ENCODE results near the gene MRGPRX3. TPM values are rescaled to one million over a fixed set of nuclear protein-coding genes. Genes with fewer than 3 reads are reported as not detected.
A peak's percentile ranks its signal among the peaks of the same experiment; 100 is the strongest.
"Not testable (repeated sequence)": the region's sequence is repeated elsewhere in the genome, so short reads cannot be mapped to it uniquely, and the experiment has no call there.

MRGPRX3 gene
- total and polyA plus RNA-seq, 2 donors: 0.05 TPM; not detected in 1

DNA sequence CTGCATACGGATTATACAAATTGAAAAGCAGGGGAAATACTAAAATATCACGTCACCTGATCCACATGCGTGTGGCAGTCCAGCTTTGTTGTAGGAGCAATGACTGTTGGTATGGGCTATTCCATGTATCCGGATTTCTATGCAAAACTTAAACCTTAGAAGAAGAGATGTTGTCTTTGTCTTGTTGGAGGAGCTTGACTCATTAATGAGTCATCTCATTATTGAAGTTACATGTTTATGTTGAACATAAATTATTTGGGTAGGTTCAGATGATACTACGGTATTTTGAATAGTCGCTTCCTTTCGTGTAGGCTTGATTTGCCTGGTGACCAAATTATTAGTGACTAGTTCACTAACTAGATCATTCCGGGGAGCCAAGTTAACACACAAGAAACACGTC lies 25.7 kb upstream of the MRGPRX3 start:
- Histone ChIP-seq H3K4me3 (ENCODE audit: low read length in 2 of 2) (no peak overlapping the region), H3K9me3 (ENCODE audit: control insufficient read depth in 2 of 2, insufficient read depth in 1 of 2, low read length in 1 of 2) (no peaks in the 10 kb centered on the region), H3K27ac (ENCODE audit: low read depth in 1 of 2, low read length in 1 of 2) (no peak overlapping the region), H3K36me3 (ENCODE audit: control insufficient read depth in 2 of 2, insufficient read depth in 2 of 2, low read length in 1 of 2) (peaks cover 0 to 13% of the 10 kb centered on the region in 2 donors), H3K4me1 (ENCODE audit: control insufficient read depth in 2 of 2, insufficient read depth in 2 of 2, low read length in 2 of 2) (peaks cover 6 to 7% of the 10 kb centered on the region in 2 donors), H3K27me3 (ENCODE audit: control insufficient read depth in 2 of 2, insufficient read depth in 1 of 2, low read length in 1 of 2) (peaks cover 0 to 2% of the 10 kb centered on the region in 2 donors)
- no peak for DNase-seq (ENCODE audit: low read depth in 6 of 9, low spot score in 9 of 9)
- WGBS: 95% methylated on average over 9 of the region's 9 CpGs

GRCh38 chr11:18108254-18108653 lies 24.1 kb upstream of the MRGPRX3 start:
- Histone ChIP-seq H3K4me3 (ENCODE audit: low read length in 2 of 2) (no peak overlapping the region), H3K27me3 (ENCODE audit: control insufficient read depth in 2 of 2, insufficient read depth in 1 of 2, low read length in 1 of 2) (peaks cover 0 to 10% of the 10 kb centered on the region in 2 donors), H3K27ac (ENCODE audit: low read depth in 1 of 2, low read length in 1 of 2) (no peak overlapping the region), H3K4me1 (ENCODE audit: control insufficient read depth in 2 of 2, insufficient read depth in 2 of 2, low read length in 2 of 2) (peaks cover 6 to 7% of the 10 kb centered on the region in 2 donors), H3K9me3 (ENCODE audit: control insufficient read depth in 2 of 2, insufficient read depth in 1 of 2, low read length in 1 of 2) (no peaks in the 10 kb centered on the region), H3K36me3 (ENCODE audit: control insufficient read depth in 2 of 2, insufficient read depth in 2 of 2, low read length in 1 of 2) (peaks cover 0 to 2% of the 10 kb centered on the region in 2 donors)
- WGBS: 75% methylated on average over 3 of the region's 3 CpGs
- no peak for DNase-seq (ENCODE audit: low read depth in 6 of 9, low spot score in 9 of 9)

DNA sequence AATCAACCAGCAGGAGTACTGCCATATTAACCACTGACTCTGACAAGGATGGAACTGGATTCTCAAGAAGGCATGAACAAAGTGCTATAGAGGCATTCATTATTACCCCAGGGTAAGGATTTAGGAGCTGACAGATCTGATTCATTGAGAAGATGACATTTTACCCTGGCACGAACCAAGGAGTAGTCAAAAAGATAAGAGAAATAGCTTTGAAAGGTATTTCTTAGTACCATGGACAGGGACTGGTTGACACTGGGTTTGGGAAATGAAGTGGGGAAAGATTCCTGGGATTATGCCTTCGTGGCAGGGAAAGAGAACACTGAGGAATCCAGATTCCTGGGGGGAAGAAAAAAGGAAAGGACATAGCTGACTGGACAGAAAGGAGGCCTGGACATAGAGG lies 21.4 kb upstream of the MRGPRX3 start:
- no peak for DNase-seq (ENCODE audit: low read depth in 6 of 9, low spot score in 9 of 9)
- Histone ChIP-seq H3K36me3 (ENCODE audit: control insufficient read depth in 2 of 2, insufficient read depth in 2 of 2, low read length in 1 of 2) (no peaks in the 10 kb centered on the region), H3K4me3 (ENCODE audit: low read length in 2 of 2) (no peak overlapping the region), H3K27me3 (ENCODE audit: control insufficient read depth in 2 of 2, insufficient read depth in 1 of 2, low read length in 1 of 2) (peaks cover 0 to 16% of the 10 kb centered on the region in 2 donors), H3K9me3 (ENCODE audit: control insufficient read depth in 2 of 2, insufficient read depth in 1 of 2, low read length in 1 of 2) (no peaks in the 10 kb centered on the region), H3K27ac (ENCODE audit: low read depth in 1 of 2, low read length in 1 of 2) (no peak overlapping the region), H3K4me1 (ENCODE audit: control insufficient read depth in 2 of 2, insufficient read depth in 2 of 2, low read length in 2 of 2) (peaks cover 0 to 3% of the 10 kb centered on the region in 2 donors)
- WGBS: 46% methylated on average over 2 of the region's 2 CpGs

- DNase-seq (ENCODE audit: low read depth in 6 of 9, low spot score in 9 of 9): peak; percentile 29 to 72 (median 48)
- WGBS: 4% methylated on average over 9 of the region's 9 CpGs
- no peaks in the 10 kb centered on the region for H3K9me3 ChIP-seq (ENCODE audit: control insufficient read depth in 2 of 2, insufficient read depth in 1 of 2, low read length in 1 of 2)
- no peaks in the 10 kb centered on the region for H3K4me1 ChIP-seq (ENCODE audit: control insufficient read depth in 2 of 2, insufficient read depth in 2 of 2, low read length in 2 of 2)
- no peaks in the 10 kb centered on the region for H3K36me3 ChIP-seq (ENCODE audit: control insufficient read depth in 2 of 2, insufficient read depth in 2 of 2, low read length in 1 of 2)
- H3K27me3 ChIP-seq (ENCODE audit: control insufficient read depth in 2 of 2, insufficient read depth in 1 of 2, low read length in 1 of 2): peaks cover 0 to 14% of the 10 kb centered on the region in 2 donors
- no peak overlapping the region for H3K4me3 ChIP-seq (ENCODE audit: low read length in 2 of 2)
- H3K27ac ChIP-seq (ENCODE audit: low read depth in 1 of 2, low read length in 1 of 2): no peak overlapping the region
Observed at GRCh38 chr11:18115360-18116127, 16.8 kb upstream of the MRGPRX3 start.

GRCh38 chr11:18121331-18121828 lies 11.0 kb upstream of the MRGPRX3 start:
- WGBS: 88% methylated on average over 20 of the region's 20 CpGs
- DNase-seq (ENCODE audit: low read depth in 6 of 9, low spot score in 9 of 9); H3K27me3 ChIP-seq (ENCODE audit: control insufficient read depth in 2 of 2, insufficient read depth in 1 of 2, low read length in 1 of 2): not testable (repeated sequence)

DNA sequence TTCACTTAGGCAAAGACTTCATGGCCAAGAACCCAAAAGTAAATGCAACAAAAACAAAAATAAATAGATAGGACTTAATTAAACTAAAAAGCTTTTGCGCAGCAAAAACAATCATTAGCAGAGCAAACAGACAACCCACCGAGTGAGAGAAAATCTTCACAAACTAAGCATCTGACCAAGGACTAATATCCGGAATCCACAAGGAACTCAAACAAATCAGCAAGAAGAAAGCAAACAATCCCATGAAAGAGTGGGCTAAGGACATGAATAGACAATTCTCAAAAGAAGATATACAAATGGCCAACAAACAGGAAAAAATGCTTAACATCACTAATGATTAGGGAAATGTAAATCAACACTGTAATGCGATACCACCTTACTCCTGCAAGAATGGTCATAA lies 1.3 kb upstream of the MRGPRX3 start:
- not testable (repeated sequence) for H3K27me3 ChIP-seq (ENCODE audit: control insufficient read depth in 2 of 2, insufficient read depth in 1 of 2, low read length in 1 of 2); H3K9me3 ChIP-seq (ENCODE audit: control insufficient read depth in 2 of 2, insufficient read depth in 1 of 2, low read length in 1 of 2); H3K4me1 ChIP-seq (ENCODE audit: control insufficient read depth in 2 of 2, insufficient read depth in 2 of 2, low read length in 2 of 2); DNase-seq (ENCODE audit: low read depth in 6 of 9, low spot score in 9 of 9); H3K36me3 ChIP-seq (ENCODE audit: control insufficient read depth in 2 of 2, insufficient read depth in 2 of 2, low read length in 1 of 2); H3K27ac ChIP-seq (ENCODE audit: low read depth in 1 of 2, low read length in 1 of 2); H3K4me3 ChIP-seq (ENCODE audit: low read length in 2 of 2)
- WGBS: 94% methylated on average over 4 of the region's 4 CpGs

More at GRCh38 chr11:18121331-18121828, 11.0 kb upstream of the MRGPRX3 start:
- H3K36me3 ChIP-seq (ENCODE audit: control insufficient read depth in 2 of 2, insufficient read depth in 2 of 2, low read length in 1 of 2); H3K9me3 ChIP-seq (ENCODE audit: control insufficient read depth in 2 of 2, insufficient read depth in 1 of 2, low read length in 1 of 2); H3K4me3 ChIP-seq (ENCODE audit: low read length in 2 of 2); H3K4me1 ChIP-seq (ENCODE audit: control insufficient read depth in 2 of 2, insufficient read depth in 2 of 2, low read length in 2 of 2); H3K27ac ChIP-seq (ENCODE audit: low read depth in 1 of 2, low read length in 1 of 2): not testable (repeated sequence)

DNA sequence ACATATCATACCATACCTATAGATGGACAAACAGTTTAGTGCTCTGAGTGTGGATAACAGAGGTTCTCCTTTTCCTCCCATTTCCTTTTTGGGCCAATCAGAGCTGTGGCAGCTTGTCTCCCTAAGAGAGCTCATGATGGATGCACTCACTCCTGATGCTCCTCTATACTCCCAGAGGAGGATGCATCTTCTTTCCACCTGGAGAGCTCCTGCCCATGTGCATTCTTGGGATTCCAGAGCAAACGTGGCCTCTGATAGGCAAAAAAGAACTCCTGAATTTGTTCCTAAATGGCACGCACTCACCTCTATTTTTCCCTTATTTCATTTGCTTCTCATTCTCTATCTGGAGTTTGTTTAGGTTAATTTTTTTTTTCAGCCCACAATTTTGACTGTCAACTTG lies 2.9 kb downstream of the MRGPRX3 start:
- DNase-seq (ENCODE audit: low read depth in 6 of 9, low spot score in 9 of 9): no peak
- WGBS: 51% methylated on average over 2 of the region's 2 CpGs
- H3K27me3 ChIP-seq (ENCODE audit: control insufficient read depth in 2 of 2, insufficient read depth in 1 of 2, low read length in 1 of 2): no peaks in the 10 kb centered on the region
- no peak overlapping the region for H3K27ac ChIP-seq (ENCODE audit: low read depth in 1 of 2, low read length in 1 of 2)
- H3K36me3 ChIP-seq (ENCODE audit: control insufficient read depth in 2 of 2, insufficient read depth in 2 of 2, low read length in 1 of 2): no peaks in the 10 kb centered on the region
- no peaks in the 10 kb centered on the region for H3K9me3 ChIP-seq (ENCODE audit: control insufficient read depth in 2 of 2, insufficient read depth in 1 of 2, low read length in 1 of 2)
- H3K4me1 ChIP-seq (ENCODE audit: control insufficient read depth in 2 of 2, insufficient read depth in 2 of 2, low read length in 2 of 2): no peaks in the 10 kb centered on the region
- H3K4me3 ChIP-seq (ENCODE audit: low read length in 2 of 2): no peak overlapping the region

DNA sequence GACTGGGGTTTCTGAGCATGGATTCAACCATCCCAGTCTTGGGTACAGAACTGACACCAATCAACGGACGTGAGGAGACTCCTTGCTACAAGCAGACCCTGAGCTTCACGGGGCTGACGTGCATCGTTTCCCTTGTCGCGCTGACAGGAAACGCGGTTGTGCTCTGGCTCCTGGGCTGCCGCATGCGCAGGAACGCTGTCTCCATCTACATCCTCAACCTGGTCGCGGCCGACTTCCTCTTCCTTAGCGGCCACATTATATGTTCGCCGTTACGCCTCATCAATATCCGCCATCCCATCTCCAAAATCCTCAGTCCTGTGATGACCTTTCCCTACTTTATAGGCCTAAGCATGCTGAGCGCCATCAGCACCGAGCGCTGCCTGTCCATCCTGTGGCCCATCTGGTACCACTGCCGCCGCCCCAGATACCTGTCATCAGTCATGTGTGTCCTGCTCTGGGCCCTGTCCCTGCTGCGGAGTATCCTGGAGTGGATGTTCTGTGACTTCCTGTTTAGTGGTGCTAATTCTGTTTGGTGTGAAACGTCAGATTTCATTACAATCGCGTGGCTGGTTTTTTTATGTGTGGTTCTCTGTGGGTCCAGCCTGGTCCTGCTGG lies 4.9 kb downstream of the MRGPRX3 start:
- Histone ChIP-seq H3K36me3 (ENCODE audit: control insufficient read depth in 2 of 2, insufficient read depth in 2 of 2, low read length in 1 of 2) (no peaks in the 10 kb centered on the region), H3K9me3 (ENCODE audit: control insufficient read depth in 2 of 2, insufficient read depth in 1 of 2, low read length in 1 of 2) (no peaks in the 10 kb centered on the region), H3K4me3 (ENCODE audit: low read length in 2 of 2) (no peak overlapping the region), H3K4me1 (ENCODE audit: control insufficient read depth in 2 of 2, insufficient read depth in 2 of 2, low read length in 2 of 2) (no peaks in the 10 kb centered on the region), H3K27ac (ENCODE audit: low read depth in 1 of 2, low read length in 1 of 2) (no peak overlapping the region), H3K27me3 (ENCODE audit: control insufficient read depth in 2 of 2, insufficient read depth in 1 of 2, low read length in 1 of 2) (no peaks in the 10 kb centered on the region)
- DNase-seq (ENCODE audit: low read depth in 6 of 9, low spot score in 9 of 9): no peak
- 96% methylated on average over 29 of the region's 29 CpGs for WGBS

DNA sequence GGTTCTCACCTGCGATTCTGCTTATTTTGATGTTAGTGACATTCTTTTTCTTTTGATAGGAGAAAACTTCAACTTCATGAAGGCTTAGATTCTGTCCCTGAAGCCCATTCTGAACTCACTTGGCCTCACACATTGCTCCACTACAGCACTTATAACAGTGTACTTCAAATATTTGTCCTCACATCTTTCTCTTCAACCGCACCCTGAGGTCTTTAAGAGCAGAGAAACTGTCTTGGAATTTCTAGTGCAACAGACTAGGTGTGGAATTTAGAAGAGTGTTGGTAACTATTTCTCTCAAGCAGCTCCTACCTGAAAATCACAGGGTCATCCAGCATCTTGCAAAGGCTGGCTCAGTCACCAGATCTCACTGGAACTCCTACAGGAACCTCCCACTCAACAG lies 7.8 kb downstream of the MRGPRX3 start:
- no peaks in the 10 kb centered on the region for H3K36me3 ChIP-seq (ENCODE audit: control insufficient read depth in 2 of 2, insufficient read depth in 2 of 2, low read length in 1 of 2)
- no peaks in the 10 kb centered on the region for H3K27me3 ChIP-seq (ENCODE audit: control insufficient read depth in 2 of 2, insufficient read depth in 1 of 2, low read length in 1 of 2)
- no peak overlapping the region for H3K27ac ChIP-seq (ENCODE audit: low read depth in 1 of 2, low read length in 1 of 2)
- WGBS: 96% methylated on average over 2 of the region's 2 CpGs
- DNase-seq (ENCODE audit: low read depth in 6 of 9, low spot score in 9 of 9): no peak
- no peak overlapping the region for H3K4me3 ChIP-seq (ENCODE audit: low read length in 2 of 2)
- H3K4me1 ChIP-seq (ENCODE audit: control insufficient read depth in 2 of 2, insufficient read depth in 2 of 2, low read length in 2 of 2): no peaks in the 10 kb centered on the region
- H3K9me3 ChIP-seq (ENCODE audit: control insufficient read depth in 2 of 2, insufficient read depth in 1 of 2, low read length in 1 of 2): no peaks in the 10 kb centered on the region

All from thymus (tissue), 11 donors.